ENCODE measurements around the gene CSNK2A2. TPM values are rescaled to one million over a fixed set of nuclear protein-coding genes. Genes with fewer than 3 reads are reported as not detected.

Gene CSNK2A2
- total and polyA plus RNA-seq, 2 of the 8 experiments (the other 6 are each of a cell fraction or from before 2014, with no cell fraction given): 37.9 to 128 TPM

DNA sequence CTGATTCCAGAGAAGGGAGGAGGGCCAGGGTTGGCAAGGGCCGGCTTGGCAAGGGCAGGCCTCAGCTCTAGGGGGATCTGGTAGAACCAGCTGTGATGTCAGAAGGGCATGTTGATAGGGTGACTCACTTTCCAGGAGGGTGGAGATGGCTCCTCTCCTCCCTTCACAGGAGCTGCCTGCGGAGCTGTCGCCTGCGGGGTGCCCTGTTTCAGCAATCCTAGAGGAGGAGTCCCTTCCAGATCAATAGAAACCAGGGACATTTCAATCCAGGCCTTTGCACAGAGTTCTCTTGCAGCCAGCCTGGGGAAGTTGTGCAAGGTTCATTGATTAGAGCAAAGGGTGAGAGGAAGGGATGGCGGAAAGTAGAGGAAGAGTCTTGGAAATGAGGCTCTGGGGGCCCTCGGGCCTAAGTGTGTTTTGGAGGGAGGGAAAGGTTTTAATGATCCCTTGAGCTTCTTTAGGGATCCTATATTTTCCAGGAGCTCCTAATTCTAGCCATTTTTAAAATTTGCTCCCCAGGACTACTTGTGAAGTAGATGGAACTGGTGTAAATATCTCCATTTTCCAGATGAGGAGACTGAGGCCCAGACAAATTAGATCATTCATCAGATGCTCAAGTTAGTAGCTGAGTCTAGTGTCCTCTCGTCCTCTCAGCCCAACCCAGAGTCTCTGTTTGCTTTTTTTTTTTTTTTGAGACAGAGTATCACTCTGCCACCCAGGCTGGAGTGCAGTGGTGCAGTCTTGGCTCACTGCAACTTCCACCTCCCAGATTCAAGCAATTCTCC is 24.8 kb upstream of the CSNK2A2 start:
- H3K27me3 ChIP-seq (replicated peaks in 1 of 4; ENCODE audit: control insufficient read depth in 3 of 4, extremely low read depth in 1 of 4, insufficient read depth in 3 of 4, low read length in 3 of 4): no peaks in the 10 kb centered on the region

More for the DNA sequence above, 24.8 kb upstream of the CSNK2A2 start:
- Histone ChIP-seq H3K4me2 (ENCODE audit: insufficient read depth in 1 of 2, low read depth in 2 of 2, low read length in 2 of 2) (no peak overlapping the region), H4K91ac (replicated peaks; ENCODE audit: insufficient read length, low read length) (no peak overlapping the region), H3K56ac (replicated peaks; ENCODE audit: insufficient read length, low read depth, low read length) (no peak overlapping the region), H3K36me3 (ENCODE audit: control insufficient read depth in 2 of 4, insufficient read depth in 4 of 4, low read length in 3 of 4) (no peaks in the 10 kb centered on the region), H2BK20ac (ENCODE audit: low read length) (no peak overlapping the region), H3K4ac (replicated peaks; ENCODE audit: insufficient read length, low read depth, low read length) (no peak overlapping the region), H3K9me3 (ENCODE audit: insufficient read depth in 2 of 2, low read depth in 1 of 2, low read length in 1 of 2) (no peaks in the 10 kb centered on the region), H4K8ac (ENCODE audit: extremely low read depth, insufficient read depth, low read length) (no peak overlapping the region), H2BK12ac (ENCODE audit: low read depth, low read length) (no peak overlapping the region), H4K5ac (ENCODE audit: insufficient read length, low read depth, low read length) (no peak overlapping the region), H3K14ac (ENCODE audit: insufficient read length) (no peak overlapping the region), H3K23me2 (ENCODE audit: low read depth, low read length) (no peaks in the 10 kb centered on the region), H2BK15ac (ENCODE audit: low read length) (no peak overlapping the region), H2BK120ac (replicated peaks; ENCODE audit: low read depth, low read length) (no peak overlapping the region), H3K18ac (ENCODE audit: extremely low read depth, low read length) (0 out of 2 replicates have a peak overlapping the region, but pooled peaks have one; percentile 48), H2AFZ (ENCODE audit: low read length) (peak overlapping the region; percentile 58), H3K23ac (ENCODE audit: insufficient read length) (no peak overlapping the region), H3K4me3 (ENCODE audit: extremely low read depth in 1 of 4, insufficient read depth in 2 of 4, low read depth in 3 of 4, low read length in 4 of 4) (no peak overlapping the region), H3K79me1 (ENCODE audit: low read depth, low read length) (no peaks in the 10 kb centered on the region), H2BK5ac (ENCODE audit: low read depth, low read length) (no peak overlapping the region), H3K79me2 (ENCODE audit: control insufficient read depth in 1 of 2, insufficient read depth in 2 of 2, low read length in 2 of 2) (no peaks in the 10 kb centered on the region), H3K9ac (replicated peaks in 1 of 4; ENCODE audit: extremely low read depth in 1 of 4, low read depth in 3 of 4, low read length in 3 of 4) (no peak overlapping the region), H3K4me1 (replicated peaks in 1 of 4; ENCODE audit: control insufficient read depth in 3 of 4, insufficient read depth in 4 of 4, low read length in 3 of 4) (no peaks in the 10 kb centered on the region; a peak in 1 of 7 replicates), H4K20me1 (replicated peaks in 1 of 2; ENCODE audit: control insufficient read depth in 1 of 2, insufficient read depth in 2 of 2, low read length in 2 of 2) (no peaks in the 10 kb centered on the region), H3K27ac (ENCODE audit: low read depth, low read length) (no peak overlapping the region), H2AK5ac (ENCODE audit: low read depth, low read length) (no peak overlapping the region)
- ChIA-PET POLR2A (ENCODE audit: partially characterized antibody) (interaction anchor here (1.6 kb wide), 1 partner anchor 15 kb away, joined by 3 read pairs; no protein-coding TSS in a partner anchor), CTCF (ENCODE audit: partially characterized antibody) (interaction anchor here (1.5 kb wide), 1 partner anchor 23 kb away, joined by 4 read pairs; no protein-coding TSS in a partner anchor)
- DNase-seq (ENCODE audit: low read depth in 1 of 2, low spot score in 2 of 2) (no peak), FAIRE-seq (no peak)
- WGBS, 2 experiments (ENCODE audit: extremely low coverage in 1 of 2, insufficient coverage in 1 of 2, insufficient read length in 1 of 2, insufficient replicate concordance in 2 of 2, low coverage in 1 of 2, low lambda C conversion rate in 2 of 2, missing lambda C conversion rate in 1 of 2): 75% methylated on average over 7 of the region's 7 CpGs; no CpG with 5 or more reads in 1 of the 2 experiments

Data from H1 (cell line).